Transverse colon (tissue), 4 donors: Measurements from ENCODE around the gene UROC1. TPM values are rescaled to one million over a fixed set of nuclear protein-coding genes. Genes with fewer than 3 reads are reported as not detected.

Experiments
- DNase-seq: peaks from one replicate; pipeline ENCODE4 v3.0.0-alpha.2; 2019
- H3K27ac ChIP-seq, 4 donors: fragments of 200-600 bp; sonication (generic); 2 replicates each; pipeline ENCODE4 v1.5.1; 2016 to 2018; ENCODE audit warnings: inconsistent platforms in 4 of 4
- H3K27me3 ChIP-seq: fragments of 200-600 bp; sonication (generic); 2 replicates; pipeline ENCODE4 v1.5.1; 2017; ENCODE audit warnings: inconsistent platforms
- H3K36me3 ChIP-seq, 4 donors: fragments of 200-600 bp; sonication (generic); 2 replicates each; pipeline ENCODE4 v1.5.1; 2017 to 2019; ENCODE audit warnings: inconsistent platforms in 4 of 4
- H3K4me1 ChIP-seq, 4 donors: fragments of 200-600 bp; sonication (generic); 2 replicates each; pipeline ENCODE4 v1.5.1; 2017 to 2020; ENCODE audit warnings: inconsistent platforms in 4 of 4
- H3K4me3 ChIP-seq, 4 donors: fragments of 200-600 bp; sonication (generic); 1 replicate in 1 of 4; 2 replicates in 3 of 4; pipeline versions ENCODE4 v1.5.1 to v1.6.1; 2017 to 2019; ENCODE audit warnings: inconsistent platforms in 4 of 4
- H3K9me3 ChIP-seq, 2 donors: fragments of 200-600 bp; sonication (generic); 2 replicates each; pipeline ENCODE4 v1.5.1; 2017 to 2019; ENCODE audit warnings: inconsistent platforms in 2 of 2
- EP300 ChIP-seq: sonication (generic); formaldehyde crosslinking; IDR thresholded peaks from one replicate; pipeline ENCODE4 v1.6.1; 2017; ENCODE audit warnings: antibody characterized with exemption, low read depth
- POLR2A ChIP-seq: fragments of 450-650 bp; IDR thresholded peaks from one replicate; pipeline ENCODE4 v1.6.1; 2016; ENCODE audit warnings: antibody characterized with exemption, mild to moderate bottlenecking, moderate library complexity
- POLR2AphosphoS5 ChIP-seq, 3 donors: sonication (generic); formaldehyde crosslinking; IDR thresholded peaks; one replicate each; pipeline ENCODE4 v1.6.1; 2016; ENCODE audit warnings: antibody characterized with exemption in 3 of 3
- WGBS, 2 donors: methylation state at CpG; one replicate each; pipeline ENCODE4 v1.1.5; 2018; ENCODE audit warnings: low coverage in 1 of 2; 5-methylcytosine and 5-hydroxymethylcytosine counted together
- in situ Hi-C, 4 donors: fragments of 200-750 bp; cut with MboI; loops; one replicate each; pipeline versions ENCODE4 v1.15.0 to v1.15.1; 2017; ENCODE audit warnings: low sequenced_read_pairs in 3 of 4, low pct_ligation_motif_present in 1 of 4, low pct_unique_long_range_greater_than_20kb in 1 of 4
- intact Hi-C: fragments of 100-400 bp; cut with DNase I; formaldehyde crosslinking; loops from one replicate; pipeline ENCODE4 v1.15.1; 2023; ENCODE audit warnings: low total_unique reads
- total RNA-seq, 4 donors: library from RNA; depleted of rRNA; stranded (reverse); fragments of >200 nt; gene quantifications; one replicate each; pipeline ENCODE4 v1.1.0, GENCODE V29; 2016
- TF ChIP-seq, protein P1 (sequence below), 5 experiments: fragments of 200-600 bp in 3 of 5; fragments of 450-650 bp in 2 of 5; sonication (generic) in 3 of 5; IDR thresholded peaks; 1 replicate in 2 of 5; 2 replicates in 3 of 5; pipeline ENCODE4 v1.5.1; 2016 to 2017; ENCODE audit warnings: antibody characterized with exemption in 5 of 5, inconsistent platforms in 3 of 5, mild to moderate bottlenecking in 2 of 5, moderate library complexity in 1 of 5

The UROC1 gene
- total RNA-seq, 4 donors from 2014 or later = not detected

DNA sequence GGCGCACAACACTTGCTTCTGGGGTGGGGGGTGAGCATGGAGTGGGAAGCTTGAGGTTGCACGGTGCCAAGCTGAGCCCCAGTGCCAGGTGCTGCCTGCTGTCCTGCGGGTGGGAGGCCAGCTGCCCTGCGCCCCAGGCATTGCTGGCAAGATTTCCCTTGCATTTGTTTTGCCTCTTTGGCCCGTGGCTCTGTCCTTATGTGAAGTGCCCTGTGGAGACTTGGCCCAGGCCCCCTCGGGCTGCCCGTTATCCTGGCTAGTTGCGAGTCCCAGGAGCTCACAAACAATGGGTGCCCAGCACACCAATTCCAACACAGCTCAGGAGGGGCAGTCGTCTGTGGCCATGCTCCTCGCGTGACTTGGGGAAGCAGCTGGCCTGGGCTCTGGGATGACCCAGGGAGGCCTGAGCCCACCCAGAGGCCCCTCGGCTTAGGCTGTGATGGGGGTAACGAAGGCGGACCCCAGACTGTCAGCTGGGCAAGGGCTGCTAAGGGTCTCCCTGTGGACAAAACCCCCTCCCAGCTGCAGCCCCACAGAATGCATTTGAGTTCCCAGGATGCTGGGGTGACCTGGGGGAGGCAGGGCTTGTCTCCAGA, 35.2 kb upstream of the UROC1 start:
- Histone ChIP-seq H3K27me3 (no peaks in the 10 kb centered on the region), H3K4me3 (no peak overlapping the region), H3K27ac (no peak overlapping the region), H3K36me3 (no peaks in the 10 kb centered on the region), H3K4me1 (no peaks in the 10 kb centered on the region), H3K9me3 (no peaks in the 10 kb centered on the region)
- intact Hi-C loops = no loop called here
- 82% methylated on average over 12 of the region's 14 CpGs; no CpG with 5 or more reads in 1 of the 2 donors for WGBS, 2 donors
- DNase-seq = peak; percentile 4
- TF ChIP-seq, protein P1, sequence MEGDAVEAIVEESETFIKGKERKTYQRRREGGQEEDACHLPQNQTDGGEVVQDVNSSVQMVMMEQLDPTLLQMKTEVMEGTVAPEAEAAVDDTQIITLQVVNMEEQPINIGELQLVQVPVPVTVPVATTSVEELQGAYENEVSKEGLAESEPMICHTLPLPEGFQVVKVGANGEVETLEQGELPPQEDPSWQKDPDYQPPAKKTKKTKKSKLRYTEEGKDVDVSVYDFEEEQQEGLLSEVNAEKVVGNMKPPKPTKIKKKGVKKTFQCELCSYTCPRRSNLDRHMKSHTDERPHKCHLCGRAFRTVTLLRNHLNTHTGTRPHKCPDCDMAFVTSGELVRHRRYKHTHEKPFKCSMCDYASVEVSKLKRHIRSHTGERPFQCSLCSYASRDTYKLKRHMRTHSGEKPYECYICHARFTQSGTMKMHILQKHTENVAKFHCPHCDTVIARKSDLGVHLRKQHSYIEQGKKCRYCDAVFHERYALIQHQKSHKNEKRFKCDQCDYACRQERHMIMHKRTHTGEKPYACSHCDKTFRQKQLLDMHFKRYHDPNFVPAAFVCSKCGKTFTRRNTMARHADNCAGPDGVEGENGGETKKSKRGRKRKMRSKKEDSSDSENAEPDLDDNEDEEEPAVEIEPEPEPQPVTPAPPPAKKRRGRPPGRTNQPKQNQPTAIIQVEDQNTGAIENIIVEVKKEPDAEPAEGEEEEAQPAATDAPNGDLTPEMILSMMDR (IDR thresholded peaks at IDR 0.05) = no peak
- no peak for TF ChIP-seq EP300
- TF ChIP-seq POLR2AphosphoS5 (IDR thresholded peaks at IDR 0.05) = no peak
- TF ChIP-seq POLR2A = no peak
- in situ Hi-C loops = no loop called here

DNA sequence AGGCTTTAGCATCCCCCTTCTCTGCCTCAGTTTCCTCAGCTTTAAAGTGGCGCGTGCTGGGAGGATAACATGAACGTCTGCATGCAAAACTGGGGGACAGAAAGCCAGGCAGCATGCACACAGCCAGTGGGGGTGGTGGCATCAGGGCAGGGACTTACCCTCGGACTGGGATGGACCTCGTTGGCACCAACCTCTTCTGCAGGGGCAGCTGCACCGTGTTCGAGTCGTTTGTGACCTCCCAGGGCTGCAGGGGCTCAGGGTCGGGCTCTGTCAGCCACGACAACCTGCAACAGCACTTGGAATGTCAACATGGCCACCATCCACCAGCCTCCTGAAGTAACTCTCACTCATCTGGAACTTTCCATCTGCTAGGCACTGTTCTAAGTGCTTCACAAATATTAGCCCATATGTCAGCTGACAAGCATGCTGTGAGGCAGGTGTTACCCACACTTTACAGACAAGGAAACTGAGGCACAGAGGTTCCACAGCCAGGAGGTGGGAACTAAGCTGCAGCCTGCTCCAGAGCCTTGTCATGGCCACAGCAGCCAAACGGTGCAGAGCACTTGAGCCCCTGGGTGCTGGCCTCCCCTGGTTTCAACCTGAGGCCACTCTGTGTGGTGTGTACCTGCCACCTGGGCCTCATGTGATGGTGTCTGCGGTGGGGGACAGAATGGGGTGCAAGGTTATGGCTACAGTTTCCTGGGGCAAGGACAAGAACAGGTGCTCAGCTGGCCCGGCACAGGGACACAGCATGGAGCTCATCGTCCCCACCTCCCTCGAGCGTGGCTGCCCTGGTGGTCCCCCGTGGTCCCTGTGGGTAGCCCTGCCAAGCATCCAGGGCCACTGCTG, 34.5 kb upstream of the UROC1 start:
- TF ChIP-seq EP300 (no peak), POLR2AphosphoS5 (IDR thresholded peaks at IDR 0.05) (no peak), POLR2A (no peak)
- TF ChIP-seq, protein P1 (IDR thresholded peaks at IDR 0.05) = no peak
- intact Hi-C loops = no loop called here
- DNase-seq = peak; percentile 5
- Histone ChIP-seq H3K4me3 (no peak overlapping the region), H3K27me3 (no peaks in the 10 kb centered on the region), H3K4me1 (no peaks in the 10 kb centered on the region), H3K36me3 (no peaks in the 10 kb centered on the region), H3K9me3 (no peaks in the 10 kb centered on the region), H3K27ac (no peak overlapping the region)
- in situ Hi-C loops = no loop called here
- WGBS, 2 donors = 71% methylated on average over 11 of the region's 17 CpGs; no CpG with 5 or more reads in 1 of the 2 donors

DNA sequence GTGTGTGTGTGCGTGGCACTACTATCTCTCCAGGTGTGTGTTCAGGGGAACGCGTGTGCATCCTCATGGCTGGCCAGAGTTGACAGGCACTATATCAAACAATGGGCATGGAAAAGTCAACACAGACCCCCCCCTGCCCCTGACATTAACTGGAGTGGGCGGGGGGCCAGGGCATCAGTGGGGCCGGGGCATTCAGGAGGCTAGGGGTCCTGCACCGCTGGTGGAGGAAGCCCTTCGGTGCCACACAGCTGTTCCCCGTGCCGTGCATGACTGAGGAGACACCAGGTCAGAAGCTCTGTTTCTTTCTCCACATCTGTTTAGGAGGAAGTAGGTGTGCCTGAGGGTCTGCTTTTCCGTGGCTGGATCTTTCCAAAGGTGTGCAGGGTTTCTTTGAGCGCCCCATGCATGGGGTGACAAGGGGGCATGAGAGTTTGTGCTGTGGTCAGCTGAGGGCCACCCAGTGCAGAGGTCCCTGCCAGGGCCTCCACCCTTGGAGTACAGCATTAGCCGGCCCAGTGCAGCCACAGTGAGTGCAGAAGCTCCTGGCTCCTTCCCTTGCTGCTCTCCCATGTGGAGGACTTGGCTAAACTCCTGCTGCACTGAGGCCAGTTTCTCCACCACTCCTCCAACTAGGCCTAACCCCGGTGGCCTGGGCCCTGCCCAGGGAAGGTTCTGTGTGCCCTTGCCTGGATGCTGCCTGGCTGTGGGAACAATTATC, 33.7 kb upstream of the UROC1 start:
- H3K27ac ChIP-seq = no peak overlapping the region
- H3K4me1 ChIP-seq = no peaks in the 10 kb centered on the region
- intact Hi-C loops = no loop called here
- H3K36me3 ChIP-seq = no peaks in the 10 kb centered on the region
- TF ChIP-seq POLR2AphosphoS5 (IDR thresholded peaks at IDR 0.05) = no peak
- no peak for TF ChIP-seq POLR2A
- H3K9me3 ChIP-seq = no peaks in the 10 kb centered on the region
- in situ Hi-C loops = no loop called here
- WGBS, 2 donors = 66% methylated on average over 11 of the region's 13 CpGs; no CpG with 5 or more reads in 1 of the 2 donors
- no peaks in the 10 kb centered on the region for H3K27me3 ChIP-seq
- no peak overlapping the region for H3K4me3 ChIP-seq
- DNase-seq = peak; percentile 2

DNA sequence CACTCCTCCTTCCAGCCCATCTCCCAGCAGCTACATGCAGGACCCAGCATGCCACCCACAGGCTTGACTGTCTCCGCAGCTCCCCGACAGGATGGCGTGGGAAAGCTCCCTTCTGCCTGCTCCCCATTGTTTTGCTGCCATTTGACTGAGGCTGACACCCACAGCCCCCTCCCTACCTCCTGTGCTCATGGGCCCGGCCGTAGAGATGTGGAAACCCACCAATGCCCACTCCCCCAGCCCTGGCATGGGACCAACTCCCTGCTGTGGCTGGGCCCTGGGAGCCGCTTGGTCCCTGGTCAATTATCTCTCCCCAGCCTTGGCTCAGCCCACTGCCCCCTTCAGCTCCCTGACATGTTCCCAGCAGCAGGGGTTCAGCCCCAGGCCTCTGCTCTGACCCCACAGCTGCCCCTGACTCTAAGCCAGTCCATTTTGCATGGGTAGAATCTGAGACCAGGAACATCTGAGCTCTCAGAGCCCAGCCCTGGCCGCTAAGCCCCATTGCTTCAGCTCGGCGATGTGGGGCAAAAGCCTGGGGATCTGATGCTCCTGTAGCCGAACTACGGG, 33.0 kb upstream of the UROC1 start:
- Histone ChIP-seq H3K4me3 (no peak overlapping the region), H3K27ac (no peak overlapping the region), H3K36me3 (no peaks in the 10 kb centered on the region), H3K4me1 (no peaks in the 10 kb centered on the region), H3K27me3 (no peaks in the 10 kb centered on the region), H3K9me3 (no peaks in the 10 kb centered on the region)
- TF ChIP-seq POLR2A = no peak
- TF ChIP-seq POLR2AphosphoS5 (IDR thresholded peaks at IDR 0.05) = no peak
- TF ChIP-seq, protein P1 (IDR thresholded peaks at IDR 0.05) = no peak
- TF ChIP-seq EP300 = no peak
- intact Hi-C loops (no loop called here), in situ Hi-C loops (no loop called here)
- peak; percentile 4 for DNase-seq
- 90% methylated on average over 11 of the region's 11 CpGs; no CpG with 5 or more reads in 1 of the 2 donors for WGBS, 2 donors
